ENCODE data around the gene HADHB.
"Not testable (repeated sequence)": the region's sequence is repeated elsewhere in the genome, so short reads cannot be mapped to it uniquely, and the experiment has no call there.

HADHB gene

DNA sequence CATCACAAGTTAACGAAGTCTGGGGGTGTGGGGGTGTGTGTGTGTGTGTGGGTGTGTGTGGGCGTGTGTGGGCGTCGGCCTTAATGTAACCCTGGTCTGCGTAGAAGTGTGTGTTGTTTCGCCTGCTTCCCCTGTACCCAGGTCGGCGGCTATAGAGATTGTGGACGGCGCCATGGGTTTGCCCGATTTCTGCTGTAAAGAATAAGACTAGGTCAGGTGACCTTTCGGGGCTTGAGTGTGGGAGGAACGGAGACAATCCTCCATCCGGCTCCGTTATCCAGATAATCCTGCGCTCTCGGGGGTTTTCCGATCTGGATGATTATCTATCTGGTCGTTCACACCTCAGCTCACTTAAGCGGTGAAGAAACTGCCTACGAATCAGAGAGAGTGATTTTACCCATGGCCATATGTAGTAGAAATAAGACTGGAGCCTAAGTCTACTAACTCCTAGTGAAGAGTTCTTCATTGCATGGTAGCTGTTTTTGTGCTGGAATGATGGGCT, 543 bp downstream of the HADHB start:
- peak; percentile 25 for DNase-seq (ENCODE audit: low read depth)

GRCh38 chr2:26245810-26246209, 1.1 kb downstream of the HADHB start:
- no peak for DNase-seq (ENCODE audit: low read depth)

- DNase-seq (ENCODE audit: low read depth), result peak; percentile 25
Observed at GRCh38 chr2:26246818-26247217, 2.1 kb downstream of the HADHB start.

DNA sequence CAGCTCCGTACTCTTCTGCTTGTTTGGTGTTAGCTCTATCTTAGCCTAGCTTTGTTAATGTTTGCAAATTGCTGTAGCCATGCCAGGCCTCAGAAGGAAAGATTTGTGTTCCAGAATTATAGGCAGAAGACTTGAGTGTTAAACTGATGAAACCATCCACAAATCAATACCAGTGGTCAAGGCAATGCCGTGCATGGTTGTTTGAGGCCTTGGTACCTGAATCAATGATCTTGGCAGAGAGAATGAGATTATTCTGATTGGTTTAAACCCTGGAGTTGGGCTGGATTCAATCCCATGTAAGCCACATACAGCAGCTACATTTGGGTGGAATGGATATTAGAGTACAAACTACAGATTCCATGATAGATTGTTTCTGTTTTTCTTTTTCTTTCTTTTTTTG, 4.9 kb downstream of the HADHB start:
- DNase-seq (ENCODE audit: low read depth), result no peak

DNA sequence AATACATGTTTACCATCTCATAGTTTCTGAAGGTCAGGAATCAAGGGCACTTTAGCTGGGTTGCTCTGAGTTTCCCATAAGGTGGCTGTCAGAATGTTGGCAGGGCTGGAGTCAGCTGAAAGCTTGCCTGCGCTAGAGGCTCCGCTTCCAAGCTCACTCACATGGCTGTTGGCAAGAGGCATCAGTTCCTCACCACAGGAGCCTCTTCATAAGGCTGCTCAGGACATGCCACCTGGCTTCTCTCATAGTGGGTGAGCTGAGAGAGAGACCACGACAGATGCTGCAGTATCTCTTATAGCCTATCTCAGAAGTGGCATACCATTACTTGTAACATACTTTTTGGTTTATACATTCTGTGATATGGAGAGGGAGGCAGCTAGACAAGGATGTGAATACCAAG, 7.2 kb downstream of the HADHB start:
- DNase-seq (ENCODE audit: low read depth), result no peak

- DNase-seq (ENCODE audit: low read depth), result no peak
Observed at GRCh38 chr2:26255759-26256384, 11.1 kb downstream of the HADHB start.

GRCh38 chr2:26258836-26259235, 14.1 kb downstream of the HADHB start:
- not testable (repeated sequence) for DNase-seq (ENCODE audit: low read depth)

- DNase-seq (ENCODE audit: low read depth), result no peak
Observed at GRCh38 chr2:26268213-26268612, 23.5 kb downstream of the HADHB start.

DNA sequence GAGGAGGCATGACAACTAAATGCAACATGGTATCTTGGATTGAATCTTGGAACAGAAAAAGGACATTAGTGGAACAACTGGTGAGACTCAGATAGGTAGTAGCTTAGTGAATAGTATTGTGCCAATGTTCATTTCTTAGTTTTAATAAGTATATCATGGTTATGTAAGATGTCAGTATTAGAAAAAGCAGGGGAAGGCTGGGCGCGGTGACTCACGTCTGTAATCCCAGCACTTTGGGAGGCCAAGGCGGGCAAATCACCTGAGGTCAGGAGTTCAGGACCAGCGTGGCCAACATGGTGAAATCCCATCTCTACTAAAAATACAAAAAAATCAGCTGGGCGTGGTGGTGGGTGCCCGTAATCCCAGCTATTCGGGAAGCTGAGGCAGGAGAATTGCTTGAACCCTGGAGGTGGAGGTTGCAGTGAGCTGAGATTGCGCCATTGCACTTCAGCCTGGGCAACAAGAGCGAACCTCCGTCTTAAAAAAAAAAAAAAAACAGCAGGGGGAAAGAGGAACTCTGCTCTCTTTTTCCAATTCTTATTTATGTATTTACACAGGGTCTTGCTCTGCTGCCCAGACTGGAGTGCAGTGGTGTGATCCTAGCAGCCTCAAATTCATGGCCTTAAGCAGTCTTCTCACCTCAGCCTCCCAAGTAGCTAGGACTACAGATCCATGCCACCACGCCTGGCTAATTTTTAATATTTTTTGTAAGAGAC, 24.1 kb downstream of the HADHB start:
- DNase-seq (ENCODE audit: low read depth), result not testable (repeated sequence)

DNA sequence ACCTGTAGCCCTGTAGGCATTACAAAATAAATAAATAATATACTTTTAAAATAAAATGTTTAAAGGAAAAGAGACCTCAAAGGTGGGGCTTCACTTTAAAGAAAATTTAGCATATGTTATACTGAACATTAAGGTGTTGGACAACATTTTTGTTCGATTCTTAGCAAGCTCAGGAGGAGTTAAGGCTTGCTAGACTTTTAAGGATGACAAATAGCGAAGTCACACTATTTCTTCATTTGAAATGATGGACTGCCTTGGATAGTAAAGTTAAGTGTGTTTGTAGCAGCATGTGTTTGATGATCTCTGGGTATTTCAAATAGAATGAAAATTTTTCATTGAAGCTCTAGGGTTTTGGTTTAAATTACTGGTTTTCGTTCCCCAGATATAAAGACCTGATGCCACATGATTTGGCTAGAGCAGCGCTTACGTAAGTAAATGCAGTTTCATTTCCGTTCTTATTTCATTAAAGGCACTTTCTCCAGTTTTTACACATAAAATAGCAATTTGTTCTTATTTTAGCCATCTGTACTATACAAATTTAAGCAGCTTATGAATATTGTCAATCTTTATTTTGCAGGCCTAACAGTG, 24.9 kb downstream of the HADHB start:
- no peak for DNase-seq (ENCODE audit: low read depth)

- no peak for DNase-seq (ENCODE audit: low read depth)
Observed at GRCh38 chr2:26270373-26270772, 25.6 kb downstream of the HADHB start.

- no peak for DNase-seq (ENCODE audit: low read depth)
Observed at GRCh38 chr2:26273501-26273900, 28.8 kb downstream of the HADHB start.

- DNase-seq (ENCODE audit: low read depth), result no peak
Observed at GRCh38 chr2:26274058-26274613, 29.4 kb downstream of the HADHB start.

- no peak for DNase-seq (ENCODE audit: low read depth)
Observed at GRCh38 chr2:26276484-26277227, 31.9 kb downstream of the HADHB start.

DNA sequence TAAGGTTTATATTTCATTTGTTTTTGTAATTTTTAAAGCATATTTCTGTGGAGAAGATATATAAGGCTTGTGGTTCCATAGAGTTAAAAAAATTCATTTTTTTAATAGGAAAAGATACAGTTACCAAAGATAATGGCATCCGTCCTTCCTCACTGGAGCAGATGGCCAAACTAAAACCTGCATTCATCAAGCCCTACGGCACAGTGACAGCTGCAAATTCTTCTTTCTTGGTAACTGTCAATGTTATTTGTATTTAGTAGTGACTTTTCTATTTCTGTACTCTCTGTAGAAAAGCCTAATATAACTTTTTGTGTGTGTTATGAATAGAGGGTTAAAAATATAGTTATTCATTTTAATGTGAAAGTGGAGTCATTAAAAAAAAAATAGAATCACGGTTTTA, 35.1 kb downstream of the HADHB start:
- DNase-seq (ENCODE audit: low read depth), result no peak

DNA sequence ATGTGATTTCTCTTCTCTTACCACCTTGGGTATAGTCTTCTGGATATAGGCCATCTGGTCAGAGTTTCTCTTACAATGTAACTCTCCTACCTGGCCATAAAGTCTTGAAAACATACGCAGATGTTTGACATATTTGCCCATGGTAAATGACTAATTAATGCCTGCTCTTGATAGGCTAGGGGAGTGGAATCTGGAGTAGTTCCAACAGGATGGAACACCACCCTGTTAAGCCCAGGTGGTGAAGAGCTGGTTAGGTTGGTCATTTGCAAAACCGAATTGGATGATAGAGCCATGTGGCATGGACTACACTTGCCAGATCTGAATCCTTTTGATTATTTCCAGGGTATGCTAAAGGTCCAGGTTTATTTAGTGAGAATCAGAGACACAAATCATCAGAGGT, 36.5 kb downstream of the HADHB start:
- DNase-seq (ENCODE audit: low read depth), result no peak

DNA sequence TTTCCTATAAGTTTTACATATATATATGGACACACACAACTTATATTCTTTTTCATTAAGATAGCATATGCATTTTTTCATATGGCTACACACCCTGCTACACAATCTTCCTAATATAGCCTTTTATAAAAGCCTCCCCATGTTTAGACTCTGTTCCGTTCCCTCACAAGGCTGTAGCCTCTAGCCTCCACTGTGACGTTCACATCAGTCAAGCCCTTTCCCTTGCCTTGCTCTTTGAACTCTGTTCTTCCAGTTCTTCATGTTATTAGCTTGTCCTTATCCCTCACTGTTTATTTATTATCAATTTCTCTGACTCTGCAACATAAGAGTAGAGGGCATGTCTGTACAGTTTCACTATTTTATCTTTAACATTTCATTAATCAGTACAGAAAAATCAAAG, 38.9 kb downstream of the HADHB start:
- DNase-seq (ENCODE audit: low read depth), result no peak

DNA sequence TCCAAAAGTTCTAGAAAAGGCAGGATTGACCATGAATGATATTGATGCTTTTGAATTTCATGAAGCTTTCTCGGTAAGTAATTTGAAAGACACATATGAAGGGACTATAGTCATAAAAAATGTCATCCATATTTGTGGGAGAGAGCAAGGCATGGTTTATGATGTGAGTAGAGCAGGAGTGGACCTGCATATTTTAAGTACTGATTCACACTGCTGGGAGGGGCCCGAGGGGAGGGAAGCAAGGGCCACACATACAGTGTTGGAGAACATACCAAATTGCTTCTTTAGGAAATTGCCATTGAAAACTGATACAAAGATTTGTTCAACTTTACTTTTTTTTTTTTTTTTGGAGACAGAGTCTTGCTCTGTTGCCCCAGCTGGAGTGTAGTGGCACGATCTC, 39.4 kb downstream of the HADHB start:
- DNase-seq (ENCODE audit: low read depth), result no peak

DNA sequence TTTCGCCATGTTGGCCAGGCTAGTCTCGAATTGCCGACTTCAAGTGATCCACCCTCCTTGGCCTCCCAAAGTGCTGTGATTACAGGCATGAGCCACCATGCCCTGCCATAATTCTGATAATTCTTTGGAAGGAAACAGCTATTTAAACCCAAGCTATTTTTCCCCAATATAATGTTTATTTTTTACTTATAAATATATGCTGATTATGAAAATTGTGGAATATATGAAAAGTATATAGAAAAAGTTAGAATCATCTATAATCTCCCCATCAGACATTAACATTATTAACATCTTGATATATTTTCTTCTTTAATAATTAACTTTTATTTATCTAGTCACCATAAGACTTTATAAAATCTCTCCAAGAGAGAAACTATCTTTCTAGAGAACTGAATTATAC, 41.2 kb downstream of the HADHB start:
- DNase-seq (ENCODE audit: low read depth), result no peak

GRCh38 chr2:26290001-26290400, 45.3 kb downstream of the HADHB start:
- DNase-seq (ENCODE audit: low read depth), result no peak

DNA sequence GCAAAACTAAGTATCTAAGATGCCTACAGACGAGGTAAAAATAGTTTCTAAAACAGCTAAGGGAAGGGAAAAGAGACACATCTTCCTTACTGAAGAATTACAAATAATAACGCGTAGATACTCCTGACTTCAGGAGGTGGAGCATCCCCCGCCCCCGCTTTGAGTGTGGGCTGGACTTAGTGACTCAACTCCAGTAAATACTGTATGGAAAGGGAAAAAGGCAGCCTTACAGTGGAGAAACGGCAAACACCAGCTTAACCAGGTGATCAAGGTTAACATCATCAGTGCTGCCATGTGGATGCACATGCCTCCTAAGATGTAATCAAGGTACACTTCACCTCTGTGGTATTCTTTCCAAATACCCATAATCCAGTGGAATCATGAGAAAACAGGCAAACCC, 47.9 kb downstream of the HADHB start:
- DNase-seq (ENCODE audit: low read depth), result no peak

- DNase-seq (ENCODE audit: low read depth), result no peak
Observed at GRCh38 chr2:26295511-26295910, 50.8 kb downstream of the HADHB start.

Measured in activated T-cell treated with anti-CD3 and anti-CD28 coated beads for 48 hours (primary cell).